ENCODE measurements around the gene PARD3.
"Not testable (repeated sequence)": the region's sequence is repeated elsewhere in the genome, so short reads cannot be mapped to it uniquely, and the experiment has no call there.

PARD3 gene

DNA sequence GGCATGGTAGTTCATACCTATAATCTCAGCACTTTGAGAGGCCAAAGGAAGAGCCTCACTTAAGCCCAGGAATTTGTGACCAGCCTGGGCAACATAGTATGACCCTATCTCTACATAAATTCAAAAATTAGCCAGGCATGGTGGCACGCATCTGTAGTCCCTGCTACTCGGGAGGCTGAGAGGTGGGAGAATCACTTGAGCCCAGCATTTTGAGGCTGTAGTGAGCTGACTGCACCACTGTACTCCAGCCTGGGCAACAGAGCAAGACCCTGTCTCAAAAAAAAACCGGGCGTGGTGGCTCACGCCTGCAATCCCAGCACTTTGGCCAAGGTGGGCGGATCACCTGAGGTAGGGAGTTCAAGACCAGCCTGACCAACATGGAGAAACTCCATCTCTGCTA, 19.8 kb downstream of the PARD3 start:
- DNase-seq: no peak

DNA sequence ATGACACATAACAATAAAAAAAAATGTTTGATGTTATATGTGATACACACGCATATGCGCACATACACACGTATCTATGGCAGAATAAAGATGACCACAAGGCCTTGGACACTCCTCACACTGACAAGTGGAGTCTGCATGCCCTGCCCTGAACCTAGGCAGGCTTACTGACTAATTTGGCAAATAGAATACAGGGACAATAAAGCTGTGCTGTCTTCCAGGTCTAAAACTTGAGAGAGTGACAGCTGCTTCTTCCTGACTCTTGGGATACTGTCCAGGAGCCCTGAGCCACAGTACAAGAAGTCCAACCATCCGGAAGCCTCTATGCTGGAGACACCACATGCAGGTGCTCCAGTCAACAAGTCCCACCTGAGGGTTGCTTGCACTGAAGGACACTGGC, 20.3 kb downstream of the PARD3 start:
- DNase-seq: no peak

DNA sequence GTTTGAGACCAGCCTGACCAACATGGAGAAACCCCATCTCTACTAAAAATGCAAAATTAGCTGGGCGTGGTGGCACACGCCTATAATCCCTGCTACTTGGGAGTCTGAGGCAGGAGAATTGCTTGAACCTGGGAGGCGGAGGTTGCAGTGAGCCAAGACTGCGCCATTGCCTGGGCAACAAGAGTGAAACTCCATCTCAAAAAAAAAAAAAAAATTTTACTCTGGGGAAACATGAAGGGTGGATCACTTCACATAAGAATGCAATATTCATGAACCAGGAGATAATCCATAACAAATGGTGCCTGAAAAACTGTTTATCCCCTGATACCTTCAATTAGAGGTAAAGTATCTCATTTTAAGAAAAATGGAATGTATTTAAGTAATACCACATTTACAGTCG, 21.5 kb downstream of the PARD3 start:
- DNase-seq: not testable (repeated sequence)

GRCh38 chr10:34792881-34793280, 22.2 kb downstream of the PARD3 start:
- no peak for DNase-seq

GRCh38 chr10:34791947-34792346, 23.1 kb downstream of the PARD3 start:
- no peak for DNase-seq

- no peak for DNase-seq
These were observed 23.9 kb downstream of the PARD3 start for GRCh38 chr10:34791228-34791627.

- no peak for DNase-seq
These were observed 25.1 kb downstream of the PARD3 start for GRCh38 chr10:34789966-34790506.

DNA sequence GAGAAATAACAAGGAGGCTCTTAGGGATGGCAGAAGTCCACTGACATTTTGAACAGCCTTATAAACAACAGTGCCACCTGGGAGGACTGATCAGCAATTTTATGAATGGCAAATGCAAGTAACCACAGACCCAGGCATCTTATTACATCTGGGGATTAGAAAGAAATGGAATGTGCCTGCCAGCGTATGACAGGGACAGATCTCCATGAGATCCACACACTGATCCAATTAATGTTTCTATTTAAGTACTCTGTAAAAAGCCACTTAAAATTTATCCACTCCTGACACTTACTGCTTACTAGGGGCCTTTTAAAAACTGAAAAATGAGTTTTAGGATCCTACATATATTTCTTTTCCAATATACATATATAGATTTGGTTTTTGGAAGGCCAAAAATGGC, 28.6 kb downstream of the PARD3 start:
- no peak for DNase-seq

GRCh38 chr10:34781711-34782110, 33.4 kb downstream of the PARD3 start:
- DNase-seq: no peak

DNA sequence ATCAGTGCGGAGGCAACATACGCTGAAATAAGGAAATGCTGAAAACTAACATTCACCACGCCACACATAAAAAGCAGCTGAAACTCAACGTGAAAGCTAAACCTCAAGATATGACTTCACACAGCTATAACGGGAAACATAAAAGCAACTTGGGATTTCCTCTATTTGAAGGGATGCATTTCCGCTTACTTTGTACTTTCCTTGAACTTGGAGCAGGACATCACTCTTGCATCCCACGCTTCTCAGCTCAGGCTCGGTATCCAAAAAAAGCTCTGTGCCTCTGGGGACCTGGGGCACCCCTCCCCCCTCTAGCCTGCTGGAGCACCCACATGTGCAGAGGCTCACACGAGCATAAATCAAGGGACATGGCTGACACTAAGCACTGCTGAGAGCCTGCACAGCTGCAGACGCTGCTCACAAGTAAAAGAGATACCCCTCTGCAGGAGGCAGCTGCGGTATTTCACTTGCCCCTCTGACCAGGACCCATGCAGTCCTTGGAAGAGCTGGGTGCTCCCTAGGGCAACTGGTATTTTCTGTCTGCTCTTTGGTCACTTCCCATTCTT, 34.2 kb downstream of the PARD3 start:
- no peak for DNase-seq

GRCh38 chr10:34778237-34778636, 36.9 kb downstream of the PARD3 start:
- no peak for DNase-seq

DNA sequence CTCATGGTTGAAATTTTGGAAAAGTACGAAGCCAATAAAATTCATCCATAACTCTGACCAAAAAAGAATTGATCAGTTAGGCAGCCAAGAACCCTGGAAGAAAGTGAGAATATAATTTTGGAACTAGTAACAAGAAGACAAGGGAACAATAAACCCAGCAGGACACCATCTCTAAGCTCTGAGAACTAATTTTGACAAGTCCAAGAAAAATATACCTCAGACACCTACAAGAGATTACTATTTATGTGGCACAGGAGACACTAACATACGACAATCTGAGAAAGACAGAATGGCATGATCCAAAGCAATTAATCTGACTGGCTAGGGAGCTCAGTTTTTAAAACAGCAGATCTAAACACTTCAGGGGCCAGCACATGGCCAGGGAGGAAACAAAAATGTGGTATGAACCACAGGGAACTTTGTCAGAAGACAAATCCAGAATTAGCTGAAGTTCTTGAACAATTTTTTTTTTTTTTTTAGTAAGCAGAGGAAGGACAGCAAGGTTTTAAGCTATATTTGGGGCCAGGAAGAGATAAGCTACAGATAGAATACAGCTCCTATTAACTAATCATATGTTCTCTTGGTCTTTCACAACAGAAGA, 38.9 kb downstream of the PARD3 start:
- no peak for DNase-seq

GRCh38 chr10:34775044-34775637, 40.0 kb downstream of the PARD3 start:
- DNase-seq: no peak

GRCh38 chr10:34773636-34774630, 41.2 kb downstream of the PARD3 start:
- no peak for DNase-seq

DNA sequence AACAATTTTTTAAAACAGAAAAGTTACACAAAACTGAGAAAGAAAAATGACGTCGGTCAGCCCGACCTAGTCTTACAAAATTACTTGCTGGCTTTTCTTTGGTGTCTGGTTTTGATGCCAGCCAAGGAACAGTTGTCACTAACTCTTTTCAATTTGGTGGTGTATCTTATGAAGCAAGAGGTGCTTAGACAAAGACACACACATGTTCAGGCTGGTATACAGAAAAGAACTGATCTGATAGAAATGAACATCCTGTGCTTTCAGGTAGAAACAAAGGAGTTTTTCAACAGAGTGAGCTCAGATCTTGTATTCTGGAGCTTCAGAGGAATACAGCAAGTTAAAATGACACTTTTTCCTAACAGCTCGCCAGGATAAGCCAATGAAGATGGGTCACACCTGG, 43.6 kb downstream of the PARD3 start:
- DNase-seq: no peak

DNA sequence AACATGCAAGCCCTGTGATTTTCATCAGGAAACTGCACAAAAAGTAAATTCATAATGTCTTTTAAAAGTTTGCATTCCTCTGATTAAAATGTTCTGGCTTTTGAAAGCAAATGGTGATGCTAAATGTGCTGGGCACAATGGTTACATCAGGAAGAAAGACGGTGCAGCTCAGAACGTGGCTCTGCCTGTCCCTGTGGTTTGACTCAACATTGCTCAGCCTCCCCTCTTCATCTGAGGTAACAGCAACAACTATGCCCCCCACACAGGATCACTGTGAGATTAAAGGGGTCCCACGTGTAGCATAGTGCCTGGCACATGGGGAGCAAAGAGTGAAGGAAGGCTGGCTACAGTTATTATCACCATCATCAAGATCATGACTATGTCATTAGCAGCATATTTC, 44.0 kb downstream of the PARD3 start:
- no peak for DNase-seq

DNA sequence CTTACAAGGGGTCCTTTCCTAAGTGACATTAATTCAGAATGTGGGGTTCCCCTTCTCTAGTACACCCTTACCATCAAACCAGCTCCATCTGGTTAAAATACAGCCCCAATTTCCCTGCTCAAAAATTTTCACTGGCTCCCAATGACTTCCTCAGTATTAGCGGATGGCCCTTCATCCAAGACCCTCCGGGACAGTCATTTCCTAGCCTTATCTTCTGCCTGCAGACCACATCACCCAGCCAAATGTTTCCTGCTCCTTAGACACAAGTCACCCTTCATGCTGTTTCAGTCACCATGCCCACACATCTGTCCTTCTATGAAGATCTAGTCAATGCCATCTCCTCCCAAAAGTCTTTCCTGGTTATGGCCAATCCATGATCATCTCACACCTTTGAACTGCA, 45.2 kb downstream of the PARD3 start:
- no peak for DNase-seq

- no peak for DNase-seq
These were observed 46.1 kb downstream of the PARD3 start for GRCh38 chr10:34768972-34769330.

- no peak for DNase-seq
These were observed 46.7 kb downstream of the PARD3 start for GRCh38 chr10:34768261-34768971.

DNA sequence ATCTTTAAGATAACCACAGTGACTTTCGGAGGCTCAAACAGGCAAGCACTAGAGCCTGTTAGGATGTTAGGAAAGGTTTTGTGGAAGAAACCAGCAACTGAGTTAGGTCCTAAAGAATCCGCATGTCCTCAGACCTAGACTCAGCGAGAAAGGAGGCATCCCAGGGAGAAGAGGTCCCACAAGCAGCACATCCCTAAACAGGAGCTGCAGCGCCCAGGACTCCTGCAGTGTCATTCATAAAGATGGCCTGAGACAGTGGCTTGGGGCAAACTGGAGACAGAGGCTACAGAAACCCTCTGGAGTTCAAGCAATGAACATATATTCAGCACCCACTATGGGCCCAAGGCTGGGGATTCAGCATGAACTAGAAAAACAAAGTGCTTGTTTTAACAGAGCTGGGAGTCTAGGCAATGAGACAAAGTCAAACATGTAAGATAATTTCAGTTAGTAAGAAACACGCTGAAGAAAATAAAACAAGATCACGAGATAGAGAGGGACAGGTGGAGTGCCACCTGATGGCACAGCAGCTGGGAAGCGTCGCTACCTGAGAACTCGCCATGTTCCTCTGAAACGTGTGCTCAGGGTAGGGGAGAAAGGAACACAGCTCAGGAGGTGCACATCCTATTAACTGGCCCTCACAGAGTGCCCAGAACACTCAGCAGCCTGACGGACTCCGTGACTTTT, 48.1 kb downstream of the PARD3 start:
- DNase-seq: no peak

- no peak for DNase-seq
These were observed 48.9 kb downstream of the PARD3 start for GRCh38 chr10:34766266-34766600.

DNA sequence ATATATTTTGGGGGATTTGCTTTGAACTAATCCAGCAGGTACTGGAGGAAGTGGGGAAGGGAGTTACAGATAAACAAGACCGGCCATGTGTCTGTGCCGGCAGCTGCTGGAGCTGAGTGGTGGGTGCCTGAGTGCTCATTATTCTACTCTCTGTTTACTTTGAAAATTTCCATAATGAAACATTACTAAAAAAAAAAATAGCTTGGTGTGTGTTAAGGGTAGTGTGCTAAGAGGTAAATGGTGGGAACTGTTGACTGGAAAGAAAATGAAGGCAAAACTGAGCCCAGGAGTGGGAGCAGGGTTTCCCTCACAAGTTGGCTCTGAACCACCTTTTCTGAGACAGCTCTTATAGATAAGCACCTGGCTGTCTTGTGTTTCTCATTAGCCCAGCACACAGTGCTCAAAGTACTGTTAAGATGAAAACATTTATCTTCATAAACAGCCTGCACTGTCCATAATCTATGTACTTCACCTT, 50.6 kb downstream of the PARD3 start:
- no peak for DNase-seq
